BLaER1 treated with 17β-estradiol and CSF1 and Interleukin-3, amounts not matched to agents 10 nM and 100 nM (cell line): ENCODE data around the gene KLHL40.

Experiments used
- H3K27ac ChIP-seq, 11 experiments: shearing (Covaris generic); formaldehyde crosslinking; 2 replicates each; pipeline ENCODE4 v1.8.1; 2022
- H3K27me3 ChIP-seq, 11 experiments: shearing (Covaris generic); formaldehyde crosslinking; 2 replicates each; pipeline ENCODE4 v1.8.1; 2022
- H3K36me3 ChIP-seq, 11 experiments: shearing (Covaris generic); formaldehyde crosslinking; 2 replicates each; pipeline ENCODE4 v1.8.1; 2022
- H3K4me1 ChIP-seq, 10 experiments: shearing (Covaris generic); formaldehyde crosslinking; 2 replicates each; pipeline ENCODE4 v1.8.1; 2022
- H3K4me2 ChIP-seq, 11 experiments: shearing (Covaris generic); formaldehyde crosslinking; 2 replicates each; pipeline ENCODE4 v1.8.1; 2022
- H3K4me3 ChIP-seq, 10 experiments: shearing (Covaris generic); formaldehyde crosslinking; 2 replicates each; pipeline ENCODE4 v1.8.1; 2022
- H3K9ac ChIP-seq, 11 experiments: shearing (Covaris generic); formaldehyde crosslinking; 2 replicates each; pipeline ENCODE4 v1.8.1; 2022
- H3K9me3 ChIP-seq, 11 experiments: shearing (Covaris generic); formaldehyde crosslinking; replicated peaks in 1 of 11; 2 replicates each; pipeline ENCODE4 v1.8.1; 2022
- H4K20me1 ChIP-seq, 11 experiments: shearing (Covaris generic); formaldehyde crosslinking; 2 replicates each; pipeline ENCODE4 v1.8.1; 2022
- Cebpa-rat ChIP-seq, 11 experiments: shearing (Covaris generic); IDR thresholded peaks; 2 replicates each; pipeline ENCODE4 v1.8.1; 2022

KLHL40 gene

DNA sequence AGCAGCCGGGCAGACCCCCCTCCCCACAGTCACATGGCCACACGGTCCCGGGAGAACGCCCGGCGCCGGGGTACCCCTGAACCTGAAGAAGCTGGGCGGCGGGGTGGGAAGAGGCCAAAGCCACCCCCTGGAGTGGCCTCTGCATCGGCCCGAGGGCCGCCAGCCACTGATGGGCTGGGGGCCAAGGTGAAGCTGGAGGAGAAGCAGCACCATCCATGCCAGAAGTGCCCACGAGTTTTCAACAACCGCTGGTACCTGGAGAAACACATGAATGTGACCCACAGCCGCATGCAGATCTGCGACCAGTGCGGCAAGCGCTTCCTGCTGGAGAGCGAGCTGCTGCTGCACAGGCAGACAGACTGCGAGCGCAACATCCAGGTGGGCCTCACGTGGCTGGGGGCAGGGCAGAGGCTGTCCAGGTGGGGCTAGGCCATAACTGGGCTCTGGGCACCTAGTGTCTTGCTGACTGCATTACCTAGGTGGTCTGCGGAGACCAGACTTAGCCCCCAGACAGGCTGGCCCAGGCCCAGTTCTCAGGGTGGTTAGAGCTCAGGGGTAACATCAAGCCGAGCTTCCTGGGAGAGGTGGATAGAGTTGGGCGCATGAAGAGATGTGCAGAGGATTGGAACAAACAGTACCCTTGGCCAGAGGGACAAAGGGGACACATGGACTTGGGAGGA lies 25.7 kb upstream of the KLHL40 start:
- TF ChIP-seq Cebpa-rat (IDR thresholded peaks at IDR 0.05) = no peak
- Histone ChIP-seq H3K9ac (peak overlapping the region; percentile 0 to 84 (median 78); a peak in 20 of 22 replicates), H3K36me3 (peaks cover 0 to 33% (median 23%) of the 10 kb centered on the region in 11 experiments; a peak in 20 of 22 replicates), H4K20me1 (peaks cover 0 to 21% (median 5%) of the 10 kb centered on the region in 11 experiments; a peak in 6 of 22 replicates), H3K9me3 (no peaks in the 10 kb centered on the region), H3K4me3 (peak overlapping the region; percentile 39 to 74 (median 65)), H3K4me2 (peak overlapping the region; percentile 89 to 100 (median 96)), H3K27ac (peak overlapping the region; percentile 24 to 95 (median 77); a peak in 19 of 22 replicates), H3K4me1 (peaks cover 89 to 99% (median 97%) of the 10 kb centered on the region in 10 experiments), H3K27me3 (no peaks in the 10 kb centered on the region)

DNA sequence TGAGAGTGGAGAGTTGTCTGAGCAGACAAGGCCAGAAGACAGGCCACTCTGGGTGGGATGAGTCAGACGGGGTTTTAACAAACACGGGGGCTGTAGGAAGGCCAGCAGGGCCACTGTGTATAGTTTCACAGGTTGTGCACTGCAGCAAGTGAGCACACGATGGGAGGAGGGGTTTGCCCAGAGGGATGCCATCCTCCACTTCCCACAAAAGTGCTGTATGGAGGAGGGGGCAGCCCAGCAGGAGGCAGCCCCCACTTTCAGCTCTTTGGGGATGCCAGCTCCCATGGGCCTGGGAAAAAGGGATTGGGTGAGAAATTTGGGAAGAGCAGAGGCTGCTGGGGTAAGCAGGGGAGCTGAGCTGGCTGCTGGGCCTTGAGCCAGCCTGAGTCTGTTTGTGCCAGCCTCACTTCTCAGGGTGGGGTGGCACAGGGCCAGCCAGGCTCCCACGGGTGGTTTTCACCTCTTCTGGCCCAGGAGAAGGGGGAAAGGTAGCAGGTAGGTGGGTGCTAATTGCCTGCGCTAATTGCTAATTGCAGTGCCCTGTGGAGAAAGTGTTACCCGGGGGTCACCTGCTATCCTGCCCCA lies 25.1 kb upstream of the KLHL40 start:
- H3K4me3 ChIP-seq = peak overlapping the region in 9 of 10 experiments; percentile 46 to 74 (median 66); a peak in 18 of 20 replicates
- no peak for TF ChIP-seq Cebpa-rat (IDR thresholded peaks at IDR 0.05)
- peaks cover 0 to 21% (median 5%) of the 10 kb centered on the region in 11 experiments; a peak in 6 of 22 replicates for H4K20me1 ChIP-seq
- H3K9me3 ChIP-seq = no peaks in the 10 kb centered on the region
- peak overlapping the region; percentile 89 to 100 (median 96) for H3K4me2 ChIP-seq
- peaks cover 0 to 33% (median 23%) of the 10 kb centered on the region in 11 experiments; a peak in 20 of 22 replicates for H3K36me3 ChIP-seq
- H3K4me1 ChIP-seq = peaks cover 91 to 99% (median 97%) of the 10 kb centered on the region in 10 experiments
- no peaks in the 10 kb centered on the region for H3K27me3 ChIP-seq
- H3K9ac ChIP-seq = peak overlapping the region; percentile 0 to 84 (median 78); a peak in 20 of 22 replicates
- peak overlapping the region in 10 of 11 experiments; percentile 34 to 95 (median 78); a peak in 18 of 22 replicates for H3K27ac ChIP-seq

DNA sequence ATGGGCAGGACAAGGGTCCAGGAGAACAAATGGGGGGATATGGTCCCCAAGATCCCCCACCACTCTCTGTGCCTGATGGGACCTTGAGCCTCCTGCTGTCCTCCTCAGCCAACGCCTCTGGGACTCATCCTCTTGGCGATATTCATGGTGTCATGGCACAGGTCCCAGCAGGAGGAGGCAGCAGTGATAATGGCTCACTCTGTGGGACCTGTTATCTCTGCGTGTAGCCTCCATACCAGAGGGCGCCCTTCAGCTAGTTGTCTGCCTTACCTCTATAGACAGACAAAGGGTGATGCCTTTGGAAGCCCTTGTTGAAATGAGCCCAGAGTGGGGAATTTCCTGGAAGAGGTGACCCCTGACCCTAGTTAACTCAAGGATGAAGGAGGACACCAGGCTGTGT lies 24.4 kb upstream of the KLHL40 start:
- Histone ChIP-seq H3K9ac (peak overlapping the region in 9 of 11 experiments; percentile 0 to 84 (median 78); a peak in 13 of 22 replicates), H3K4me2 (peak overlapping the region; percentile 89 to 100 (median 96)), H3K36me3 (peaks cover 0 to 33% (median 23%) of the 10 kb centered on the region in 11 experiments; a peak in 20 of 22 replicates), H3K4me3 (peak overlapping the region in 8 of 10 experiments; percentile 55 to 74 (median 68); a peak in 14 of 20 replicates), H3K9me3 (no peaks in the 10 kb centered on the region), H3K27ac (peak overlapping the region in 9 of 11 experiments; percentile 52 to 95 (median 78); a peak in 10 of 22 replicates), H3K27me3 (no peaks in the 10 kb centered on the region), H4K20me1 (peaks cover 0 to 15% (median 5%) of the 10 kb centered on the region in 11 experiments; a peak in 6 of 22 replicates), H3K4me1 (peaks cover 88 to 99% (median 97%) of the 10 kb centered on the region in 10 experiments)
- TF ChIP-seq Cebpa-rat (IDR thresholded peaks at IDR 0.05) = no peak

DNA sequence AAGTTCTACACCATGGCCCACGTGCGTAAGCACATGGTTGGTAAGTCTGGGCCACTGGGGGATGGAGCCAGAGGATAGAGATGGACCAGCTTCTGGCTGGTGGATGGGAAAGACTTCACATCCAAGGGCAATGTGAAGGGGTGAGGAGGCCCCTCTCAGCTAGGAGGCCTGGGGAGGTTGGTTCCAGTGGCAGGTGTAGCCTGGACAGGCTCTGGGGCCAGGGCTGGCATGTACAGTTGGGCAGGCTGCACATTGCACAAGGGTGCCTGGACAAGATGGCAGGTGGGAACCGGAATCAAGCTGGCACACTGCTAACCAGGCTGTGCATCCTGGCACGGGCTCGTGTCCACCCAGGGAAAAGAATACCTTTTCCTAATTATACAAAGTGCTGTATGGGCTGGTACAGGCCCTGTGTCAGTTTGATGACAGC lies 23.7 kb upstream of the KLHL40 start:
- Histone ChIP-seq H4K20me1 (peaks cover 0 to 10% (median 5%) of the 10 kb centered on the region in 11 experiments; a peak in 6 of 22 replicates), H3K9me3 (no peaks in the 10 kb centered on the region), H3K4me2 (peak overlapping the region; percentile 89 to 100 (median 96); a peak in 20 of 22 replicates), H3K27ac (peak overlapping the region in 6 of 11 experiments; percentile 84 to 95 (median 92); a peak in 9 of 22 replicates), H3K4me1 (peaks cover 83 to 98% (median 94%) of the 10 kb centered on the region in 10 experiments), H3K9ac (peak overlapping the region in 4 of 11 experiments; percentile 39 to 87 (median 82); a peak in 2 of 22 replicates), H3K36me3 (peaks cover 0 to 33% (median 23%) of the 10 kb centered on the region in 11 experiments; a peak in 20 of 22 replicates), H3K4me3 (0 out of 20 replicates have a peak overlapping the region, but pooled peaks of 1 of the 10 experiments have one; percentile 16), H3K27me3 (no peaks in the 10 kb centered on the region)
- TF ChIP-seq Cebpa-rat (IDR thresholded peaks at IDR 0.05) = no peak

DNA sequence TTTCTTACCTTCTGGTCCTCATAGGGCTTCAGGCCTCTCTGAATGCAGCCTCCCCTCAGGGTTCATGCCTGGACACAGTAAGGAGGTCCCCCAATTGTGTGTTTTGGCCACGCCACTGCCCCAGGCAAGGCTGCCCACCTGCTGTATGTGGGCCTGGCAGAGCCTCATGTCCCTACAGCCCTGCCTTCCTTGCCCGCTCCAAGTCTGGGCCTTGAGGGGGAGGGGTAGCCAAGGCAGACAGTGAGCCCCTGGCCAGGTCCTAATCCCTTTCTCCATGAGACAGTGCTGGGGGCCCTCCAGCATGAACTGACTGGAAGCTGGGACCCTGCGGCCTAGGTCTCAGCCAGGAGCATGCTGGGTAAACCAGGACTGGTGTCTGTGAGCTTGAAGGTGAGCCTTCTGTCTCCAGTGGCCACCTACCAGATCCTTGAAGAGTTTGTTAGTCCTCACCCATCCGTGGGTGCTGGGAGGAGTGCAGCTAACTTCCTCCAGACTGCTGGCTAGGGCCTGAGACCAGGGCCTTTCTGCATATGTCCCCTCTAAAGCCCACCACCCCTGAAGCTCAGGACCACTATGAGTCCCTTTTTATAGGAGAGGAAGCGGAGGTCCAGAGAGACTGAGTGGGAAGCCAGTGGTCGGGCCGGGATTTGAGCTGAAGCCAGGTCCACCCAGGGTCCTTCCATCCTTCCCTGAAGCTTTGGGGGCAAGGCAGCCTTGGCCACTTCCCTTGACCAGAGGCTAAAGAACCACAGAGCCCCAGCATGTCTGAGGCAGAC lies 23.1 kb upstream of the KLHL40 start:
- Histone ChIP-seq H3K4me2 (peak overlapping the region; percentile 89 to 100 (median 96); a peak in 21 of 22 replicates), H4K20me1 (peaks cover 0 to 7% (median 2%) of the 10 kb centered on the region in 11 experiments; a peak in 6 of 22 replicates), H3K9ac (peak overlapping the region in 5 of 11 experiments; percentile 68 to 87 (median 82); a peak in 8 of 22 replicates), H3K27me3 (no peaks in the 10 kb centered on the region), H3K4me1 (peaks cover 83 to 94% (median 90%) of the 10 kb centered on the region in 10 experiments), H3K36me3 (peaks cover 0 to 33% (median 23%) of the 10 kb centered on the region in 11 experiments; a peak in 20 of 22 replicates), H3K27ac (peak overlapping the region in 7 of 11 experiments; percentile 83 to 95 (median 92); a peak in 12 of 22 replicates), H3K9me3 (no peaks in the 10 kb centered on the region), H3K4me3 (0 out of 20 replicates have a peak overlapping the region, but pooled peaks of 1 of the 10 experiments have one; percentile 16)
- no peak for TF ChIP-seq Cebpa-rat (IDR thresholded peaks at IDR 0.05)

DNA sequence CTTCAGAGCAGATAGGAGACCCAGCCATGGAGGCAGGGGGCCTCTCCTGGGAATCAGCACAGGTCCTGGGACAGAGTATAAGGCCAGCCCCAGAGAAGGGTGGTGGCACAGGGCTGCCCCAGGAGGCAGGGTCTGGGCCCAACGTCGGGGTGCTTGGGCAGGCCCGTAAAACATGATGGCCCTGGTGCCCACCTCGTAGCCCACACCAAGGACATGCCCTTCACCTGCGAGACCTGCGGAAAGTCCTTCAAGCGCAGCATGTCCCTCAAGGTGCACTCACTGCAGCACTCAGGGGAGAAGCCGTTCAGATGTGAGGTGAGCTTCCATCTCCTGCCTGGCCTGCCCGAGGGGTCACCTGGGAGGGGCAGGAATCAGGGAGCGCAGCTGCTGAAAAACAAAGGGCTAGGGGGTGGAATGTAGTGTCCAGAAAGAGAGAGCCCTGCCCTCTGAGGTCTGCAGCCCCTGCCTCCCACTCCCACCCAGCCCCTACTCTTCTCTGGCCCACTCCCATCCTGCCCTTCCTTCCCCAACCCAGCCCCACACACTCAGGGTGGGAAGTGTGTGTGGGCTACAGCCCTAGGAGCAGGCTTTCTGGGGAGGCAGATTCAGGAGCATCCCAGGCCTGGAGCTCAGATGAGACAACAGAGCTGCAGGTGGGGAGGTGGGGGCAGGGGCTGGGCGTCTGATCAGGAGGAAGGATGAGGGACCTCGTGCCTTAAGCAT lies 22.4 kb upstream of the KLHL40 start:
- peaks cover 75 to 94% (median 85%) of the 10 kb centered on the region in 10 experiments for H3K4me1 ChIP-seq
- peaks cover 0 to 33% (median 23%) of the 10 kb centered on the region in 11 experiments; a peak in 20 of 22 replicates for H3K36me3 ChIP-seq
- no peaks in the 10 kb centered on the region for H3K27me3 ChIP-seq
- peak overlapping the region in 8 of 11 experiments; percentile 65 to 87 (median 78); a peak in 14 of 22 replicates for H3K9ac ChIP-seq
- no peak for TF ChIP-seq Cebpa-rat (IDR thresholded peaks at IDR 0.05)
- no peaks in the 10 kb centered on the region for H3K9me3 ChIP-seq
- H3K4me2 ChIP-seq = peak overlapping the region; percentile 89 to 100 (median 96)
- no peak overlapping the region; a peak in 1 of 20 replicates for H3K4me3 ChIP-seq
- H3K27ac ChIP-seq = peak overlapping the region in 9 of 11 experiments; percentile 82 to 95 (median 87); a peak in 17 of 22 replicates
- H4K20me1 ChIP-seq = peaks cover 0 to 7% (median 0%) of the 10 kb centered on the region in 11 experiments; a peak in 3 of 22 replicates
